IMR-90 (cell line): ENCODE results near the gene PIP5K1C. TPM values are rescaled to one million over a fixed set of nuclear protein-coding genes. Genes with fewer than 3 reads are reported as not detected.

Source experiments
- ATAC-seq: fragments of 200-7000 bp; cut with Tn5 transposase; 2 replicates; pipeline ENCODE4 v1.9.1; 2020; ENCODE audit warnings: low read depth, mild to moderate bottlenecking, moderate library complexity
- BruUV-seq: library from RNA; stranded (reverse); fragments of 400-500 nt; replicated peaks from 2 replicates; lab custom pipeline; 2021; lab: Mats Ljungman, UMichigan
- CTCF ChIA-PET: fragments of 300-600 bp; formaldehyde crosslinking; extraction: SDS; loops from one replicate; lab custom pipeline; 2021; ENCODE audit warnings: antibody characterized with exemption; lab: Yijun Ruan, JAX
- POLR2A ChIA-PET: fragments of 300-600 bp; sonication (Branson Sonifier 250); formaldehyde crosslinking; loops from one replicate; lab custom pipeline; 2022; ENCODE audit warnings: antibody characterized with exemption; ENCODE audit not compliant: unreplicated experiment; lab: Charles Lee
- DNase-seq: peaks from one replicate; pipeline ENCODE4 v3.0.0; 2013
- H2AFZ ChIP-seq: replicated peaks from 2 replicates; pipeline ENCODE3; 2013; ENCODE audit warnings: low read length, mild to moderate bottlenecking; ENCODE audit not compliant: poor library complexity
- H2AK5ac ChIP-seq: 2 replicates; pipeline ENCODE4 v1.6.1; 2013; ENCODE audit warnings: low read depth, low read length, inconsistent platforms
- H2AK9ac ChIP-seq: replicated peaks from 2 replicates; pipeline ENCODE3; 2013; ENCODE audit warnings: mild to moderate bottlenecking, low read depth, low read length, moderate library complexity; ENCODE audit not compliant: poor library complexity
- H2BK120ac ChIP-seq: 2 replicates; pipeline ENCODE4 v1.6.1; 2013; ENCODE audit warnings: low read depth, low read length, inconsistent platforms
- H2BK15ac ChIP-seq: 3 replicates; pipeline ENCODE4 v1.6.1; 2013; ENCODE audit warnings: low read depth, low read length, inconsistent platforms
- H2BK20ac ChIP-seq: 2 replicates; pipeline ENCODE4 v1.6.1; 2013; ENCODE audit warnings: low read depth, mild to moderate bottlenecking, inconsistent platforms, low read length, moderate library complexity
- H2BK5ac ChIP-seq: 2 replicates; pipeline ENCODE4 v1.6.1; 2013; ENCODE audit warnings: mild to moderate bottlenecking, low read depth, low read length, inconsistent platforms; ENCODE audit not compliant: poor library complexity, severe bottlenecking
- H3K14ac ChIP-seq: replicated peaks from 2 replicates; pipeline ENCODE4 v1.6.1; 2013; ENCODE audit warnings: low read depth, low read length, inconsistent platforms
- H3K18ac ChIP-seq: 2 replicates; pipeline ENCODE4 v1.6.1; 2013; ENCODE audit warnings: low read depth, low read length, control low read depth
- H3K23ac ChIP-seq: 2 replicates; pipeline ENCODE4 v1.6.1; 2013; ENCODE audit warnings: low read depth, low read length, inconsistent platforms
- H3K27ac ChIP-seq: 2 replicates; pipeline ENCODE4 v1.5.1; 2013; ENCODE audit warnings: mild to moderate bottlenecking, control low read depth, low read length; ENCODE audit not compliant: insufficient read depth
- H3K27me3 ChIP-seq: 2 replicates; pipeline ENCODE4 v1.6.1; 2013; ENCODE audit warnings: low read length; ENCODE audit not compliant: control insufficient read depth, insufficient read depth
- H3K36me3 ChIP-seq: 2 replicates; pipeline ENCODE4 v1.6.1; 2013; ENCODE audit warnings: low read length, mixed read lengths; ENCODE audit not compliant: control insufficient read depth, insufficient read depth
- H3K4ac ChIP-seq: 2 replicates; pipeline ENCODE4 v1.6.1; 2013; ENCODE audit warnings: low read depth, low read length, inconsistent platforms
- H3K4me1 ChIP-seq: 2 replicates; pipeline ENCODE4 v1.6.1; 2013; ENCODE audit warnings: low read length, mixed read lengths; ENCODE audit not compliant: control insufficient read depth, insufficient read depth
- H3K4me2 ChIP-seq: 2 replicates; pipeline ENCODE4 v1.6.1; 2013; ENCODE audit warnings: low read depth, mild to moderate bottlenecking, control low read depth, low read length, moderate library complexity
- H3K4me3 ChIP-seq: 2 replicates; pipeline ENCODE4 v1.5.1; 2013; ENCODE audit warnings: low read depth, mild to moderate bottlenecking, control low read depth, low read length, moderate library complexity; ENCODE audit not compliant: insufficient read depth
- H3K56ac ChIP-seq: 2 replicates; pipeline ENCODE4 v1.6.1; 2013; ENCODE audit warnings: low read length, inconsistent platforms; ENCODE audit not compliant: insufficient read depth; ENCODE audit errors: extremely low read depth
- H3K79me1 ChIP-seq, 2 experiments: 2 replicates each; pipeline ENCODE4 v1.6.1; 2013; ENCODE audit warnings: low read length in 2 of 2, inconsistent platforms in 1 of 2, low read depth in 1 of 2
- H3K9ac ChIP-seq: 2 replicates; pipeline ENCODE4 v1.6.1; 2013; ENCODE audit warnings: low read depth, low read length, control low read depth
- H3K9me1 ChIP-seq: 2 replicates; pipeline ENCODE4 v1.6.1; 2013; ENCODE audit warnings: low read length, inconsistent platforms; ENCODE audit not compliant: insufficient read depth
- H3K9me3 ChIP-seq: 2 replicates; pipeline ENCODE4 v1.6.1; 2013; ENCODE audit warnings: low read length; ENCODE audit not compliant: control insufficient read depth, insufficient read depth
- H4K20me1 ChIP-seq: 2 replicates; pipeline ENCODE4 v1.6.1; 2013; ENCODE audit warnings: low read length, inconsistent platforms; ENCODE audit not compliant: insufficient read depth
- H4K5ac ChIP-seq: 2 replicates; pipeline ENCODE4 v1.6.1; 2013; ENCODE audit warnings: mild to moderate bottlenecking, low read depth, low read length, control low read depth
- H4K8ac ChIP-seq, 2 experiments: 2 replicates each; pipeline ENCODE4 v1.6.1; 2013; ENCODE audit warnings: low read depth in 2 of 2, low read length in 2 of 2, control low read depth in 1 of 2, inconsistent platforms in 1 of 2
- H4K91ac ChIP-seq: 2 replicates; pipeline ENCODE4 v1.6.1; 2013; ENCODE audit warnings: low read depth, low read length, inconsistent platforms; ENCODE audit not compliant: insufficient read depth
- BHLHE40 ChIP-seq: fragments of 150-350 bp; IDR thresholded peaks from 2 replicates; pipeline ENCODE4 v1.6.1; 2016; ENCODE audit warnings: mild to moderate bottlenecking, low read depth, low read length
- CEBPB ChIP-seq: IDR thresholded peaks from 2 replicates; pipeline ENCODE4 v1.6.1; 2012; ENCODE audit warnings: low read depth, low read length, improper control_type of control experiment
- CHD1 ChIP-seq: IDR thresholded peaks from 2 replicates; pipeline ENCODE4 v1.6.1; 2012; ENCODE audit warnings: low read depth, low read length, improper control_type of control experiment
- CTCF ChIP-seq: conservative IDR thresholded peaks from 2 replicates; pipeline ENCODE4 v1.5.1; 2012; ENCODE audit warnings: mild to moderate bottlenecking, low read depth, low read length, improper control_type of control experiment
- ELK1 ChIP-seq: fragments of 150-350 bp; IDR thresholded peaks from 2 replicates; pipeline ENCODE4 v1.6.1; 2016; ENCODE audit warnings: low read depth, mild to moderate bottlenecking, low read length, moderate library complexity, borderline replicate concordance
- FOS ChIP-seq: fragments of 150-350 bp; IDR thresholded peaks from 2 replicates; pipeline ENCODE4 v1.6.1; 2016; ENCODE audit warnings: low read depth, low read length
- MAZ ChIP-seq: IDR thresholded peaks from 2 replicates; pipeline ENCODE4 v1.6.1; 2012; ENCODE audit warnings: low read depth, mild to moderate bottlenecking, low read length, improper control_type of control experiment, moderate library complexity, borderline replicate concordance
- RFX5 ChIP-seq: IDR thresholded peaks from 2 replicates; pipeline ENCODE4 v1.8.0; 2012; ENCODE audit warnings: low read depth, mild to moderate bottlenecking, low read length, moderate library complexity
- SMC3 ChIP-seq: fragments of 150-350 bp; IDR thresholded peaks from 2 replicates; pipeline ENCODE4 v1.6.1; 2016; ENCODE audit warnings: low read depth, mild to moderate bottlenecking, antibody characterized with exemption, low read length, moderate library complexity
- USF2 ChIP-seq: fragments of 150-350 bp; IDR thresholded peaks from 2 replicates; pipeline ENCODE4 v1.6.1; 2017; ENCODE audit warnings: mild to moderate bottlenecking, antibody characterized with exemption, low read length, low read depth
- WGBS, 2 experiments: methylation state at CpG; one replicate each; pipeline versions ENCODE4 v1.1.5 to v1.1.7; 2013; ENCODE audit warnings: missing lambda C conversion rate in 2 of 2; ENCODE audit not compliant: insufficient read length in 1 of 2; ENCODE audit errors: extremely low coverage in 2 of 2; 5-methylcytosine and 5-hydroxymethylcytosine counted together
- dilution Hi-C: fragments of 300-500 bp; cut with HindIII; formaldehyde crosslinking; loops from one replicate; pipeline ENCODE4 v1.14.3; 2018; ENCODE audit warnings: low sequenced_read_pairs; ENCODE audit not compliant: unreplicated experiment
- in situ Hi-C: fragments of 300-500 bp; cut with MboI; formaldehyde crosslinking; loops from 3 replicates; pipeline ENCODE4 v1.14.3; 2019; ENCODE audit warnings: low sequenced_read_pairs, inconsistent platforms, mixed read lengths
- intact Hi-C: fragments of 100-400 bp; cut with micrococcal nuclease; formaldehyde crosslinking; loops from 2 replicates; pipeline ENCODE4 v1.10.0; 2022
- polyA plus RNA-seq, 3 experiments: library from polyadenylated mRNA; depleted of rRNA; stranded (reverse); fragments of >200 nt; gene quantifications; 2 replicates each; pipeline ENCODE4 v1.2.3, GENCODE V29; 2012; ENCODE audit warnings: low replicate concordance in 1 of 3
- total RNA-seq: library from RNA; depleted of rRNA; stranded (reverse); fragments of >200 nt; gene quantifications from 2 replicates; pipeline ENCODE4 v1.2.3, GENCODE V29; 2012

PIP5K1C gene
- total and polyA plus RNA-seq, 2 of the 4 experiments (the other 2 are of a cell fraction): 13.6 to 23.3 TPM

- TF ChIP-seq BHLHE40: no peak
Measured at GRCh38 chr19:3694361-3695123, 5.7 kb downstream of the PIP5K1C start (continued).

- peaks cover 4% of the 10 kb centered on the region; the same call in 1 of the 2 replicates for H3K4me1 ChIP-seq
- intact Hi-C loops (no loop called here), dilution Hi-C loops (no loop called here), in situ Hi-C loops (no loop called here)
- H4K20me1 ChIP-seq: peaks cover 93% of the 10 kb centered on the region
- no peak overlapping the region for H2BK20ac ChIP-seq
- no peak overlapping the region for H2AK5ac ChIP-seq
- no peak overlapping the region for H2AFZ ChIP-seq
- H3K9ac ChIP-seq: no peak overlapping the region
- H3K4ac ChIP-seq: no peak overlapping the region
- no peaks in the 10 kb centered on the region for H3K27me3 ChIP-seq
- no peak overlapping the region for H4K5ac ChIP-seq
- H3K4me3 ChIP-seq: no peak overlapping the region
- H2AK9ac ChIP-seq: peak overlapping the region; percentile 28
- H4K91ac ChIP-seq: no peak overlapping the region
- no peak overlapping the region for H2BK15ac ChIP-seq
- peaks cover 11% of the 10 kb centered on the region for H3K36me3 ChIP-seq
- ChIA-PET POLR2A (no interaction called here), CTCF (no interaction called here)
- no peak overlapping the region for H3K14ac ChIP-seq
- H3K27ac ChIP-seq: no peak overlapping the region
- 89% methylated on average over 19 of the region's 34 CpGs; no CpG with 5 or more reads in 1 of the 2 experiments for WGBS, 2 experiments
- H3K56ac ChIP-seq: no peak overlapping the region
- H3K18ac ChIP-seq: no peak overlapping the region
- no peak overlapping the region for H3K4me2 ChIP-seq
- BruUV-seq: no TSS peak
- DNase-seq (no peak), ATAC-seq (no peak)
- peaks cover 14 to 72% of the 10 kb centered on the region in 2 experiments for H3K79me1 ChIP-seq
- H2BK120ac ChIP-seq: no peak overlapping the region
- no peak overlapping the region for H4K8ac ChIP-seq
- no peak overlapping the region for H3K23ac ChIP-seq
- H2BK5ac ChIP-seq: no peak overlapping the region
- H3K9me3 ChIP-seq: no peaks in the 10 kb centered on the region
- H3K9me1 ChIP-seq: peaks cover 9% of the 10 kb centered on the region; the same call in 1 of the 2 replicates
- TF ChIP-seq CEBPB: no peak
- no peak for TF ChIP-seq FOS
- TF ChIP-seq MAZ: no peak
- TF ChIP-seq RFX5: no peak
- TF ChIP-seq CHD1: no peak
- no peak for TF ChIP-seq CTCF
- TF ChIP-seq ELK1: no peak
- TF ChIP-seq SMC3: no peak
- TF ChIP-seq USF2: no peak
Measured at GRCh38 chr19:3693025-3693925, 7.0 kb downstream of the PIP5K1C start.
